ENCODE measurements around the gene ARHGAP31. TPM values are rescaled to one million over a fixed set of nuclear protein-coding genes. Genes with fewer than 3 reads are reported as not detected.

Gene ARHGAP31
- total RNA-seq, 1 donor from 2014 or later, result 48.1 TPM

DNA sequence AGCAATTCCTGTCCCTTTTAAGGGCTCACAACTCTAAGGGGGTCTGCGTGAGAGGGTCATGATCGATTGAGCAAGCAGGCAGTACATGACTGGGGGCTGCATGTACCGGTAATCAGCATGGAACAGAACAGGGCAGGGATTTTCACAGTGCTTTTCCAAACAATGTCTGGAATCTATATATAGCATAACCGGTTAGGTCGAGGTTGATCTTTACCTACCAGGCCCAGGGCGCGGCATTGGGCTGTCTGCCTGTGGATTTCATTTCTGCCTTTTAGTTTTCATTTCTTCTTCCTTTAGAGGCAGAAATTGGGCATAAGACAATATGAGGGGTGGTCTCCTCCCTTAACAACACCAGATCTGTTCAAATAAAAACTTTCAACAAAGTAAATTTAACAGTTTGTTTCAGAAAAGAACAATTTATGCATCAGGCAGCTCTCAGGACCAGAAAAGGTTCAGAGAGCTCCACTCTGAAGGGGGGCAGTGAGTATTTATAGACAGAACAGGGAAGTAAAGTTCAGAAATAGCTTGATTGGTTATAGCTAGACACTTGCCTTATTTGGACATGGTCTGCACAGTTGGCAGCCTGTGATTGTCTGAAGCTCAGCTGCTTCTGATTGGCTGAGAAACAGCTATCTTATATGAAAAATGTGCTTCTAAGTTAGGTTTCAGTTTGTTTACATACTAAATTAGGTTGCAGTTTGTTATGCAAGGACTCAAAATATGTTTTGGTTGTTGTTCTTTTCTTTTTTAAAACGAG is 36.4 kb upstream of the ARHGAP31 start:
- no peak overlapping the region for H3K27ac ChIP-seq (ENCODE audit: low read depth, low read length)
- Mint-ChIP-seq H3K4me3 (ENCODE audit: unreplicated experiment) (no peak overlapping the region), H3K27ac (ENCODE audit: unreplicated experiment) (no peak overlapping the region), H3K36me3 (ENCODE audit: low read depth, unreplicated experiment) (no peaks in the 10 kb centered on the region), H3K4me1 (ENCODE audit: low read depth, unreplicated experiment) (no peaks in the 10 kb centered on the region), H3K9me3 (ENCODE audit: unreplicated experiment) (peaks cover 4% of the 10 kb centered on the region), H3K27me3 (ENCODE audit: low read depth, unreplicated experiment) (peaks cover 2% of the 10 kb centered on the region)
- H4K20me1 ChIP-seq (ENCODE audit: insufficient read depth, low read length), result no peaks in the 10 kb centered on the region
- no peaks in the 10 kb centered on the region for H3K4me1 ChIP-seq (ENCODE audit: insufficient read depth, low read length)
- H3K4me2 ChIP-seq (ENCODE audit: low read length), result no peak overlapping the region
- H3K9ac ChIP-seq (ENCODE audit: low read length), result no peak overlapping the region
- peak overlapping the region; percentile 13 for H2AFZ ChIP-seq (ENCODE audit: low read depth, low read length)
- no peak for FAIRE-seq
- no peak for DNase-seq (ENCODE audit: low read depth)
- TF ChIP-seq, protein P1, sequence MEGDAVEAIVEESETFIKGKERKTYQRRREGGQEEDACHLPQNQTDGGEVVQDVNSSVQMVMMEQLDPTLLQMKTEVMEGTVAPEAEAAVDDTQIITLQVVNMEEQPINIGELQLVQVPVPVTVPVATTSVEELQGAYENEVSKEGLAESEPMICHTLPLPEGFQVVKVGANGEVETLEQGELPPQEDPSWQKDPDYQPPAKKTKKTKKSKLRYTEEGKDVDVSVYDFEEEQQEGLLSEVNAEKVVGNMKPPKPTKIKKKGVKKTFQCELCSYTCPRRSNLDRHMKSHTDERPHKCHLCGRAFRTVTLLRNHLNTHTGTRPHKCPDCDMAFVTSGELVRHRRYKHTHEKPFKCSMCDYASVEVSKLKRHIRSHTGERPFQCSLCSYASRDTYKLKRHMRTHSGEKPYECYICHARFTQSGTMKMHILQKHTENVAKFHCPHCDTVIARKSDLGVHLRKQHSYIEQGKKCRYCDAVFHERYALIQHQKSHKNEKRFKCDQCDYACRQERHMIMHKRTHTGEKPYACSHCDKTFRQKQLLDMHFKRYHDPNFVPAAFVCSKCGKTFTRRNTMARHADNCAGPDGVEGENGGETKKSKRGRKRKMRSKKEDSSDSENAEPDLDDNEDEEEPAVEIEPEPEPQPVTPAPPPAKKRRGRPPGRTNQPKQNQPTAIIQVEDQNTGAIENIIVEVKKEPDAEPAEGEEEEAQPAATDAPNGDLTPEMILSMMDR (IDR thresholded peaks at IDR 0.05; ENCODE audit: insufficient read depth, low read depth, low read length), result no peak
- TF ChIP-seq EZH2 (IDR thresholded peaks at IDR 0.05; ENCODE audit: insufficient read depth, low read length), result no peak
- no peaks in the 10 kb centered on the region for H3K36me3 ChIP-seq (ENCODE audit: insufficient read depth, low read length)
- H3K79me2 ChIP-seq (ENCODE audit: insufficient read depth, low read length), result no peaks in the 10 kb centered on the region
- H3K4me3 ChIP-seq (ENCODE audit: insufficient read depth, low read depth, low read length), result no peak overlapping the region
- H3K9me3 ChIP-seq (ENCODE audit: insufficient read depth, low read depth, low read length), result no peaks in the 10 kb centered on the region
- H3K27me3 ChIP-seq (ENCODE audit: insufficient read depth, low read length), result no peaks in the 10 kb centered on the region

DNA sequence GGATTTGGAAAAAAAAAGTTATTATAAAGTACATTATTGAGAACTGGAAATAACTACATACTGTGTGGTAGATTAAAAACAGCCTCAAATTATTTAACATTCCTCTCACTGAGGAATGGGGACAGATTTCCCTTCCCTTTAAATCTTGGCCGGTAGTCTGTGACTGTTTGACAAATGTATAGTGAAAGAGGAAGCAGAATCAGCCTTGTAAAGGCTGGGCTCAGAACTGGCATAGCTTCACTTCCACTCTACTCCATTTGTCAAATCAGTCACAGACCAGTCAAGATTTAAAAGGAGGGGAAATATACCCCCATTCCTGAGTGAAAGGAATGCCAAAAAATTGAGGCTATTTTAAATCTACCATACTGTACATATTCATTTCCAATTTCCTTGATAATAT is 35.3 kb upstream of the ARHGAP31 start:
- Histone ChIP-seq H3K4me2 (ENCODE audit: low read length) (no peak overlapping the region), H3K4me1 (ENCODE audit: insufficient read depth, low read length) (no peaks in the 10 kb centered on the region), H4K20me1 (ENCODE audit: insufficient read depth, low read length) (no peaks in the 10 kb centered on the region), H2AFZ (ENCODE audit: low read depth, low read length) (no peak overlapping the region), H3K79me2 (ENCODE audit: insufficient read depth, low read length) (no peaks in the 10 kb centered on the region), H3K9me3 (ENCODE audit: insufficient read depth, low read depth, low read length) (no peaks in the 10 kb centered on the region), H3K27ac (ENCODE audit: low read depth, low read length) (no peak overlapping the region), H3K4me3 (ENCODE audit: insufficient read depth, low read depth, low read length) (no peak overlapping the region), H3K9ac (ENCODE audit: low read length) (no peak overlapping the region), H3K36me3 (ENCODE audit: insufficient read depth, low read length) (no peaks in the 10 kb centered on the region), H3K27me3 (ENCODE audit: insufficient read depth, low read length) (no peaks in the 10 kb centered on the region)
- no peaks in the 10 kb centered on the region for H3K36me3 Mint-ChIP-seq (ENCODE audit: low read depth, unreplicated experiment)
- peaks cover 4% of the 10 kb centered on the region for H3K9me3 Mint-ChIP-seq (ENCODE audit: unreplicated experiment)
- no peak for TF ChIP-seq EZH2 (IDR thresholded peaks at IDR 0.05; ENCODE audit: insufficient read depth, low read length)
- TF ChIP-seq, protein P1 (IDR thresholded peaks at IDR 0.05; ENCODE audit: insufficient read depth, low read depth, low read length), result no peak
- no peak overlapping the region for H3K4me3 Mint-ChIP-seq (ENCODE audit: unreplicated experiment)
- FAIRE-seq, result no peak
- H3K27ac Mint-ChIP-seq (ENCODE audit: unreplicated experiment), result no peak overlapping the region
- H3K4me1 Mint-ChIP-seq (ENCODE audit: low read depth, unreplicated experiment), result no peaks in the 10 kb centered on the region
- no peak for DNase-seq (ENCODE audit: low read depth)
- peaks cover 2% of the 10 kb centered on the region for H3K27me3 Mint-ChIP-seq (ENCODE audit: low read depth, unreplicated experiment)

GRCh38 chr3:119259821-119260220 is 34.4 kb upstream of the ARHGAP31 start:
- no peaks in the 10 kb centered on the region for H3K4me1 ChIP-seq (ENCODE audit: insufficient read depth, low read length)
- H3K27ac ChIP-seq (ENCODE audit: low read depth, low read length), result no peak overlapping the region
- DNase-seq (ENCODE audit: low read depth) (no peak), FAIRE-seq (no peak)
- H3K4me3 Mint-ChIP-seq (ENCODE audit: unreplicated experiment), result no peak overlapping the region
- H3K36me3 Mint-ChIP-seq (ENCODE audit: low read depth, unreplicated experiment), result no peaks in the 10 kb centered on the region
- no peaks in the 10 kb centered on the region for H3K9me3 ChIP-seq (ENCODE audit: insufficient read depth, low read depth, low read length)
- H3K36me3 ChIP-seq (ENCODE audit: insufficient read depth, low read length), result no peaks in the 10 kb centered on the region
- peaks cover 4% of the 10 kb centered on the region for H3K9me3 Mint-ChIP-seq (ENCODE audit: unreplicated experiment)
- H4K20me1 ChIP-seq (ENCODE audit: insufficient read depth, low read length), result no peaks in the 10 kb centered on the region
- no peak overlapping the region for H3K27ac Mint-ChIP-seq (ENCODE audit: unreplicated experiment)
- no peak overlapping the region for H3K9ac ChIP-seq (ENCODE audit: low read length)
- peaks cover 2% of the 10 kb centered on the region for H3K27me3 Mint-ChIP-seq (ENCODE audit: low read depth, unreplicated experiment)
- H3K4me1 Mint-ChIP-seq (ENCODE audit: low read depth, unreplicated experiment), result no peaks in the 10 kb centered on the region
- TF ChIP-seq, protein P1 (IDR thresholded peaks at IDR 0.05; ENCODE audit: insufficient read depth, low read depth, low read length), result no peak
- TF ChIP-seq EZH2 (IDR thresholded peaks at IDR 0.05; ENCODE audit: insufficient read depth, low read length), result no peak
- no peak overlapping the region for H3K4me2 ChIP-seq (ENCODE audit: low read length)
- no peaks in the 10 kb centered on the region for H3K79me2 ChIP-seq (ENCODE audit: insufficient read depth, low read length)
- H3K27me3 ChIP-seq (ENCODE audit: insufficient read depth, low read length), result no peaks in the 10 kb centered on the region
- H2AFZ ChIP-seq (ENCODE audit: low read depth, low read length), result no peak overlapping the region
- H3K4me3 ChIP-seq (ENCODE audit: insufficient read depth, low read depth, low read length), result no peak overlapping the region
